Lower leg skin (tissue), 3 donors: ENCODE measurements around the gene CD1E.

Experiments
- CTCF ChIP-seq, 3 donors: fragments of 450-650 bp; IDR thresholded peaks; one replicate each; pipeline ENCODE4 v1.5.1; 2016; ENCODE audit warnings: antibody characterized with exemption in 3 of 3, mild to moderate bottlenecking in 3 of 3, moderate library complexity in 2 of 3
- POLR2A ChIP-seq, 2 donors: fragments of 450-650 bp; IDR thresholded peaks; one replicate each; pipeline ENCODE4 v1.6.1; 2016 to 2017; ENCODE audit warnings: antibody characterized with exemption in 2 of 2, mild to moderate bottlenecking in 1 of 2, moderate library complexity in 1 of 2

DNA sequence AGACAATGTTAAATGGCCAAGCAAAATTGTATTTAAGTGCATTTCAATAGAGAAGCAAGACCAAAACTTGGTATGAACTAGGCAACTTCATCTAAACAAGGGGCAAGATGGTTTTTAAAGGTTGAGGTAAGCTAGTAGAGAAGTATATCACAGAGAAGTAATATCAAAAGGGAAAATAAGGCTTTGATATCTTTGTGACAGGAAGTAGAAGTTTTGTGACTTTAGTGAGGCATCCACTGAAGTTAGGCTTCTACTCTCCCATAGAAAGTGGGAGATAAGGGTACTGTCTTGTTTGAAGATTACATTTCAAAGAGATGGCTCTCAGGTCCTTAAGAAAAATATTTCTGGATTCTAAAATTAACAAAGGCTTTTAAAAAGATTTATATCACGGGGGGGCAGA lies 36.6 kb downstream of the CD1E start:
- TF ChIP-seq CTCF (IDR thresholded peaks at IDR 0.05): no peak
- TF ChIP-seq POLR2A (IDR thresholded peaks at IDR 0.05): no peak
